Measurements from ENCODE around the gene SHC1.

DNA sequence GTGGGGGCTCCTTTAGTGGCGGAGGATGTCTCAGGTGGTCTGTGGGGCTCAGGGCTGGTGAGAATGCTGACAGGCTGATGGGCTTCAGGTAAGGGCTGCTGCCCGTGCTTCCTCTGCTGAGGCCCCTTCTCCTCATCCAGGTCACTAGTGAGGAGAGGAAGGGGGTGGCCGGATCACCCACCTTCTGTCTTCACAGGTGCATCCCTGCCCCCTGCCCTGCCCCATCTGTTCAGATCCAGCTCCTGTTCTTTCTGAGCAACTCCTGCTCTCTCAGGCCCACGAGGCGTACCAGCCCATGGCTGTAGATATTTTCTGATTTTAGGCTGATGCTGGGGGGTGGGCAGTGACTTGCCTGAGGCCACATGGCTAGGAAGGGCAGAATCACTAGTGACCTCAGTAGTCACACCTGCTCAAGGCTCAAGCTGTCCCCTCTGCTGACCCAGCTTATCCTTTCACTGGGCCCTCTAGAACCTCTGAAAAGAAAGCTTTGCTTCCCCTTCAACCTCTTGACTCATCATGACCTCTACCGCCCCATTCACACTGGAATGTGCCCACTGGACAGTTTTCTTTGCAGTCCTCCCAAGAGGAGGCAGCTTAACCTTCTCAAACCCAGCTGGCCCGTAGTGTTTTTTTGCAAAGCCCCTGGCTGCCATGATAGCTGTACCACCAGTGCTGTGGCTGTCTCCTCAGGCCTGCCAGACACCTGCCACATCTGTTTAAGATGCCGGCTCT is 48.2 kb upstream of the SHC1 start:
- TF ChIP-seq POLR2A (IDR thresholded peaks at IDR 0.05) (no peak), POLR2AphosphoS5 (IDR thresholded peaks at IDR 0.05) (no peak)

All from prostate gland (tissue), 1 donor.